AML-193 (cell line): Measurements from ENCODE around the gene STPG3.

Source experiments
- DNase-seq, 2 experiments: peaks; one replicate each; lab custom pipeline; 2025; lab: John Stamatoyannopoulos, UW

STPG3 gene

DNA sequence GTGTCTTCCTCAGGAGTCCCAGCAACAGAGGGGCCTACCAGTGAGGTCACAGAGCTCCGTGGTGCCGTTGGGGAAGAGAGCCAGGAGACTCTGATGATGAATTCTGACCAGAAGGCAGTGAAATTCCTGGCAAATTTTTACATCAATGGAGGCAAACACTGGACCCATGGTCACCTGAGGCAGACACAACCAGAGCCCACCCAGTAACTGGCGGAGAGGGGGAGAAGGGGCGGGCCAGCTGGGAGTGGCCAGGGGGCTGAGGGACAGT is at the start of gene STPG3:
TSS of gene STPG3 (plus strand) at position 93 of the 268 bp plus-strand sequence. CDS start at position 94, 1 bp downstream.
- DNase-seq, result no peak

DNA sequence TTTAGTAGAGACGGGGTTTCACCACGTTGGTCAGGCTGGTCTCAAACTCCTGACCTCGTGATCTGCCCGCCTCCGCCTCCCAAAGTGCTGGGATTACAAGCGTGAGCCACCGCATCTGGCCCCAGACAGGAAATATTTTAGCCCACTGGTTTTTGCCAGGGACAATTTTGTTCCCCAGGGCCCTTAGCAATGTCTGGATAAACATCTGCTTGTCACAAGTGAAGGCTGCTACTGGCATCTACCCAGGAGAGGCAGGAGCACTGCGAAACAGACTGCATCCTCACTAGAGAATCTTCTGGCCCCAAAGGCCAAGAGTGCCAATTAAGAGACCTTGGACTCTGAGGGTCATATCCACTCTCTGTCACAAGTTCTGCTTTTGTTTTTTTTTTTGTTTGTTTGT is 48.1 kb upstream of the STPG3 start:
- DNase-seq, result no peak

- DNase-seq, result no peak
Measured at GRCh38 chr9:137204731-137205125, 46.4 kb upstream of the STPG3 start.

GRCh38 chr9:137205126-137206069 is 45.7 kb upstream of the STPG3 start, which contains the start of the genes NDOR1 and TMEM203:
Gene NDOR1 (plus strand): TSS chr9:137205700. CDS start chr9:137205778, 78 bp downstream.
Gene TMEM203 (minus strand): TSS chr9:137205648. CDS start chr9:137205414, 234 bp downstream.
- DNase-seq, result peak; percentile 64 to 71

- no peak for DNase-seq
Measured at GRCh38 chr9:137206602-137207001, 44.5 kb upstream of the STPG3 start.

- DNase-seq, result no peak
Measured at GRCh38 chr9:137211532-137211931, 39.6 kb upstream of the STPG3 start.

GRCh38 chr9:137212520-137212919 is 38.6 kb upstream of the STPG3 start:
- no peak for DNase-seq

DNA sequence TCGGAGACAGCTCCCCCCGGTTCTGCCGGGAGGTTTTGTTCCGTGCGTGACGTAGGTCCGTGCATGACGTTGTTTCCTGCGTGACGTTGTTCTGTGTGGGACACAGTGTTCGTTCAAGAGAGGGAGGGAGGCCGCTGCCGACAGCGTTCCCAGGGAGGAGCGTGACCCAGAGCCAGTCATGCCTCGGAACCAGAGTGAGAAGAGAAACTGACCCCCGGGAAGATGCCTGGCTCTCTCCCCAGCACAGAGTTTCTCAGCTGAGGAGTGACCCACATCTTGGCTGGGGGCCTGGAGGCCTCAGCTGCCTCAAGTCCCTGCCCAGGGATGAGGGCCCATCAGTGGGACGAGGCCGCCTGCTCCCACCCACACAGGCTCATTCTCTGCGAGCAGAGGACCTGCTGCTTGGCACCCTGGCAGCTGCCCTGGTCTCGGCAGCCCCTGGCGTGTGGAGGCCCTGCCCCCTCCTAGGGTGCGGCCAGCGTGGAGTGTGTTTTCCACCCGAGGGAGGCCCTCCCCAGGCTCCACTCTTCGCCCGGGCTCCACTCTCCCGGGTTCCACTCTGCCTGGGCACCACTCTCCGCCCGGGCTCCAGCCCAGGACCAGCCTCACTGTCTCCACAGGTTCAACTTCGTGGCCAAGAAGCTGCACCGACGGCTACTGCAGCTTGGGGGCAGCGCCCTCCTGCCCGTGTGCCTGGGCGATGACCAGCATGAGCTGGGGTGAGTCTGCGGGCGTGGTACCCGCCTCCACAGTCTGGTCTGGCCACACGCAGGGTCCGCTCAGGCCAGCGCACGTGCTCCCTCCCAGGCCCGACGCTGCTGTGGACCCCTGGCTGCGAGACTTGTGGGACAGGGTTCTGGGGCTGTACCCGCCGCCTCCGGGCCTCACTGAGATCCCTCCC is 37.7 kb upstream of the STPG3 start:
- DNase-seq, result no peak

- no peak for DNase-seq
Measured at GRCh38 chr9:137214620-137215019, 36.5 kb upstream of the STPG3 start.

GRCh38 chr9:137215196-137215986 is 35.7 kb upstream of the STPG3 start:
- no peak for DNase-seq

DNA sequence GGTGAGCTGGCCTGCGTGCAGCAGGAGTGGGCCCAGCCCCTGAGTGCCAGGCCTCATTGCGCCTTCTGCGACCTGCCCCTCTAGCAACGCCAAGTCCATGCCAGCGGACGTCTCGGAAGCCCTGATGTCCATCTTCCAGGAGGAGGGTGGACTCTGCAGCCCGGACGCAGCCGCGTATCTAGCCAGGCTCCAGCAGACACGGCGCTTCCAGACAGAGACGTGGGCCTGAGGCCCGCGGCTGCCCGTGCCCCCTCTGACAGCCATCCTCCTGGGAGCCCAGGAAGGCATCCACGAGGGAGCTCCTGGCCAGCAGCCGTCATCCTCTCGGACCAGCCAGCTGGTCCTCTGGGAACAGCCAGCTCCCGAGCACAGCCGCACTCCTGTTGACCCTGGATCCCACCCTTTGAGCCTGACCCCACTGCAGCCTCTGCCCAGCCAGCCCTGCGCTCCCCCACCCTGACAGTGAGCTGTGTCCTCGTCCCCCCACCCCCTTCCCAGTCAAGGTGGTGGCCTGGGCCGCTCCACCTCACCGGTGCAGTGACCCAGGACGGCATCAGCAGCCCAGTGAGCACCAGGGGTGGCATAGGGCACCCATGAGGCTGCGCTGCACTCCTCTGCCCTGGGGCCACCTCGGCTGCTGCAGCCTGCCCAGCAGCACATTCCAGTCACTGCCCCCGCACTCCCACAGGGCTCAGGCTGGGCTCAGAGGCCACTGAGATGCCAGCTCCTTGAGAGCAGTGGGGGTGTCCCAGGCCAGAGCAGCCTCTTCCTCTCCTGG is 34.7 kb upstream of the STPG3 start:
- no peak for DNase-seq

GRCh38 chr9:137217276-137218211 is 33.5 kb upstream of the STPG3 start:
- DNase-seq, result no peak

DNA sequence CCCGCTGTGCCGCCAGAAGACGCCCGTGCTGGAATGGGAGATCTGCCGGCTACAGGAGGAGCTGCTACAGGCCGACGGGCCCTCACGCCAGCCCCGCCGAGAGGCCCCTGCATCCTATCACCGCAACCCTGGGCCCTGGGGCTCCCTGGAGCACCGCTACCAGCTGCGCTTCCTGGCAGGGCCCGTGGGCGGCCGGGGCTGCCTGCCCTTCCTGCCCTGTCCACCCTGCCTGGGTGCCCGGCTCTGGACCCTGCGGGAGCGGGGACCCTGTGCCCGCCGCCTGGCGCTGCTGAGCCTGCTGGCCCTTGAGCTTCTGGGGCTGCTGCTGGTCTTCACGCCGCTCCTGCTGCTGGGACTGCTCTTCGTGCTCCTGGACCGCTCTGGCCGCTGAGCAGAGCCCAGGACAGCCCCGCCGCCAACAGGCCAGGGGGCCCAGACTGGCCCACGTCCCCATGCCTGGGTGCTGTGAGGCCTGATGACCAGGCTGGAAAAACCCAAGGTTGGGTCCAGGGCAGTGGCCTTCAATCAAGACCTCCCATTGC is 32.8 kb upstream of the STPG3 start:
- no peak for DNase-seq

- no peak for DNase-seq
Measured at GRCh38 chr9:137218754-137219271, 32.3 kb upstream of the STPG3 start.

GRCh38 chr9:137219757-137220316 is 31.2 kb upstream of the STPG3 start:
- no peak for DNase-seq

DNA sequence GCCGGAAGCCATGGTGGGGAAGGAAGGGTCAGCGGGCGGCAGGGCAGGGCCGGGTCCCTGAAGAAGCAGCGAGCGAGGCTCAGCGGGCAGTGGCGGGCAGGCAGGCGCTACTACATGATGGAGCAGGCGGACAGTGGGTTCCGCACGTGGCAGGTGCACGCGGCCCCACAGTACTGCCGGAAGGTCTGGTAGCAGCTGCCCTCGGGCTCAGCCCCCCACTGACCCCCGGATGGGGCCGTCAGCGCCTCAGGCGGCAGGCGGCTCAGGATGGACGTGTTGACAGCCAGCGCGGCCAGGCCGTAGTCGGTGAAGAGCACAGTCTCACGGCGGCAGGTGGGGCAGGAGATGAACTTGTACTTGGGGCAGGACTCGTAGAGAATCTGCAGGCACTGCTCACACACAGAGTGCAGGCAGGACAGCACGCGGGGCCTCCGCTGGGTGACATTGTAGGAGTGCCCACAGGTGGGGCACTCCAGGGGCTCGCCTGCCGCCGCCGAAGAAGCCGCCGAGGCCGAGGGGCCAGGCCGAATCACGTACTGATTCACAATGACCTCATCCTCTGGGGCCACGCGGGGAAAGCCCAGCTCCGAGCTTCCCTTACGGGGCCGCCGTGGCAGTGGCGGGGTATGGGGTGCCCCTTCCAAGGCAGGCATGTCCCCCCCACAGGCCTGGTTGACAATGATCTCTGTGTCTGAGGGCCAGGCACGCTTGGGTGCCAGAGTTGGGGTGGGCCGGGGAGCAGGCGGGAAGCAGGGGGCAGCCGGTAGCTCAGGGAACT is 30.6 kb upstream of the STPG3 start:
- no peak for DNase-seq

- no peak for DNase-seq
Measured at GRCh38 chr9:137221095-137221505, 30.0 kb upstream of the STPG3 start.

- DNase-seq, result no peak
Measured at GRCh38 chr9:137221506-137222111, 29.5 kb upstream of the STPG3 start.
